ENCODE results near the gene MACROD1.
A peak's percentile ranks its signal among the peaks of the same experiment; 100 is the strongest.

Gene MACROD1

GRCh38 chr11:64192434-64192833 lies 26.5 kb upstream of the MACROD1 start:
- no peaks in the 10 kb centered on the region for H3K9me3 ChIP-seq (ENCODE audit: low read depth, low read length)
- H3K4me3 ChIP-seq = no peak overlapping the region
- H3K9ac ChIP-seq (ENCODE audit: insufficient read length) = no peak overlapping the region
- TF ChIP-seq POLR2AphosphoS5 (IDR thresholded peaks at IDR 0.05; ENCODE audit: borderline replicate concordance, low read depth, low read length) = no peak
- TF ChIP-seq EZH2 (IDR thresholded peaks at IDR 0.05) = no peak
- no peak for TF ChIP-seq FOXP2 (optimal IDR thresholded peaks at IDR 0.05; ENCODE audit: control extremely low read depth, extremely low read length, insufficient read depth)
- no peak for DNase-seq (ENCODE audit: low read depth, low spot score)
- H3K36me3 ChIP-seq (ENCODE audit: insufficient read depth, low read length) = peaks cover 64% of the 10 kb centered on the region
- no peak overlapping the region for H3K27ac ChIP-seq

DNA sequence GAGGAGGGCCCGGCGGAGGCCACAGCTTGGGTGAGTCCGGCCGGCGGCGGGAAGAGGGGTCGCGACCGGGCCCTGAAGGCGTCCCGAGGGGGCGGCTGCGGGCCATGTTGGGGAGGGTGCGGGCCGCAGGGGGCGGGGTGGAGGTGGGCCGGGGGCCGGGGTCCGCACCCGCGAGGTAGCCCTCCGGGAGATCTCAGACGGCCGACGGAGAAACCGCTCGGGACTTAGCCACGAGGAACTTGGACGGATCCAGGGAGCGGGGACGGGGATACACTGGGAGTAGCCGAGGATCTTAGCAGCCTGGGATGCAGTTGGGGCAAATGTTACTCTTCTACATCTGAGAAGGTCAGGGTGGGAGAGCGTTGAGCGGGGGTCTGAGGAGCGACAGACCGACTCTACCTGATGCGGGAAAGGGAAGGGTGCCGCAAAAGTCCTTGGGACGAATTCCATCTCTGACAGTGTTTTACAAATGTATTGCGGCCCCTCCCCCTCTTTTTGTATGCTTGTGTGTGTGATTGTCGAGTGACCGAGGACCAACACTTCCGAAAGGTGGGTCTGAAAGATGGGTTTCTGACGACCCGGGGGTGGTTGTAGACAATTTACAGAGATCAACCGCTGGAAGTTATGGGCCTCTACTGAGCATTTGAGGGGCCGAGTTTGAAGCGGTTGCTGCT lies 20.7 kb upstream of the MACROD1 start:
- Histone ChIP-seq H3K9me3 (ENCODE audit: low read depth, low read length) (no peaks in the 10 kb centered on the region), H3K9ac (ENCODE audit: insufficient read length) (no peak overlapping the region), H3K27ac (peak overlapping the region; percentile 42; the same call in 1 of the 2 replicates), H3K36me3 (ENCODE audit: insufficient read depth, low read length) (peaks cover 11% of the 10 kb centered on the region), H3K4me3 (no peak overlapping the region)
- TF ChIP-seq EZH2 (IDR thresholded peaks at IDR 0.05) (no peak), POLR2AphosphoS5 (IDR thresholded peaks at IDR 0.05; ENCODE audit: borderline replicate concordance, low read depth, low read length) (no peak), FOXP2 (optimal IDR thresholded peaks at IDR 0.05; ENCODE audit: control extremely low read depth, extremely low read length, insufficient read depth) (no peak)
- no peak for DNase-seq (ENCODE audit: low read depth, low spot score)

DNA sequence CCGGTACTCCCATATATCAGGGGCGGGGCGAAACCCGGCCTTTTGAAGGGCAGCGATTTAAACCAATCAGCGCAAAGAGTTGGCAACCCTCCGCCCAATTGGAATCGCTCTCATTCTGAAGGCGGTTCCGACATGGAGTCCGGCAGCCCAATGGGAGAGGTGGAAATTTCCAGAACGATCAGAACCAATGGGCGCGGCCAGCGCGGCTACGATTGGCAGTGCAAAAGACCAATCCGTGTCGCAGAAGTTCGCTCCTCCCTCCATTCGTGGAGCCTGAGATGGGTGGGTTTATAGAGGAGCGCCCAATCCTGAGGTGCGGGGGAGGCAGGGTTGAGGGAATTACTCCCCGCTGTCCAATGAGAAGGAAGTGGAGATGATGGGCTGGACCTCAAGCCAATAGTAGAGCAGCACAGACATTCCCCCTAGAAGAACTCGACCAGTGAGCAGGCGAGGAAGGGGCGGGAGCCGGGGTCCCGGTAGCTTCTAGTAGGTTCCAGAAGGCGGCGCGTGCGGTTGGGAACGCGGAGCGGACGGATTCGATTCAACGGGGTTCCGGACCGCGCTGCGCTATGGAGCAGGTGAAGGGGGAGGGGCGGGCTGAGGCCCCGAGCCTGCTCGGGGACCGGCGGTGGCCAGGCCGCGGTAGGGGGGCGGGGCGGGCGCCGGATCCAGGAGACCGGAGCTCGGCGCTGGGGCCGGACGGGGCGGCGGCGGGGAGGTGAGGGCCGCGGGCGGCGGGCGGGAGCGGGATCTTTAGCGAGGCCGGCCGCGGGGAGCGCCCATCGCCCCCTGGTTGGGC lies 20.0 kb upstream of the MACROD1 start, which contains the start of gene STIP1:
Gene STIP1 (plus strand): TSS at position 479 of the 799 bp plus-strand sequence. CDS start 91 bp downstream, at position 570.
- H3K9me3 ChIP-seq (ENCODE audit: low read depth, low read length) = no peaks in the 10 kb centered on the region
- DNase-seq (ENCODE audit: low read depth, low spot score) = peak; percentile 100
- peak within 1 kb of the TSS; percentile 98 for H3K4me3 ChIP-seq
- TF ChIP-seq POLR2AphosphoS5 (IDR thresholded peaks at IDR 0.05; ENCODE audit: borderline replicate concordance, low read depth, low read length) (peak; percentile 61), EZH2 (IDR thresholded peaks at IDR 0.05) (no peak)
- peak within 1 kb of the TSS; percentile 93 for H3K9ac ChIP-seq (ENCODE audit: insufficient read length)
- peaks cover 11% of the 10 kb centered on the region for H3K36me3 ChIP-seq (ENCODE audit: insufficient read depth, low read length)
- peak within 1 kb of the TSS; percentile 53; the same call in 1 of the 2 replicates for H3K27ac ChIP-seq

GRCh38 chr11:64185175-64185692 lies 19.3 kb upstream of the MACROD1 start:
- peak overlapping the region; percentile 93 for H3K9ac ChIP-seq (ENCODE audit: insufficient read length)
- peak overlapping the region; percentile 53; the same call in 1 of the 2 replicates for H3K27ac ChIP-seq
- H3K4me3 ChIP-seq = peak overlapping the region; percentile 98
- H3K36me3 ChIP-seq (ENCODE audit: insufficient read depth, low read length) = peaks cover 11% of the 10 kb centered on the region
- no peak for DNase-seq (ENCODE audit: low read depth, low spot score)
- H3K9me3 ChIP-seq (ENCODE audit: low read depth, low read length) = no peaks in the 10 kb centered on the region
- peak; percentile 99 for TF ChIP-seq POLR2AphosphoS5 (IDR thresholded peaks at IDR 0.05; ENCODE audit: borderline replicate concordance, low read depth, low read length)
- TF ChIP-seq FOXP2 (optimal IDR thresholded peaks at IDR 0.05; ENCODE audit: control extremely low read depth, extremely low read length, insufficient read depth) = no peak

GRCh38 chr11:64183890-64184289 lies 18.0 kb upstream of the MACROD1 start:
- no peak for DNase-seq (ENCODE audit: low read depth, low spot score)
- Histone ChIP-seq H3K9ac (ENCODE audit: insufficient read length) (no peak overlapping the region), H3K36me3 (ENCODE audit: insufficient read depth, low read length) (peaks cover 6% of the 10 kb centered on the region), H3K4me3 (no peak overlapping the region), H3K9me3 (ENCODE audit: low read depth, low read length) (no peaks in the 10 kb centered on the region), H3K27ac (no peak overlapping the region)
- TF ChIP-seq EZH2 (IDR thresholded peaks at IDR 0.05) (no peak), FOXP2 (optimal IDR thresholded peaks at IDR 0.05; ENCODE audit: control extremely low read depth, extremely low read length, insufficient read depth) (no peak), POLR2AphosphoS5 (IDR thresholded peaks at IDR 0.05; ENCODE audit: borderline replicate concordance, low read depth, low read length) (no peak)

DNA sequence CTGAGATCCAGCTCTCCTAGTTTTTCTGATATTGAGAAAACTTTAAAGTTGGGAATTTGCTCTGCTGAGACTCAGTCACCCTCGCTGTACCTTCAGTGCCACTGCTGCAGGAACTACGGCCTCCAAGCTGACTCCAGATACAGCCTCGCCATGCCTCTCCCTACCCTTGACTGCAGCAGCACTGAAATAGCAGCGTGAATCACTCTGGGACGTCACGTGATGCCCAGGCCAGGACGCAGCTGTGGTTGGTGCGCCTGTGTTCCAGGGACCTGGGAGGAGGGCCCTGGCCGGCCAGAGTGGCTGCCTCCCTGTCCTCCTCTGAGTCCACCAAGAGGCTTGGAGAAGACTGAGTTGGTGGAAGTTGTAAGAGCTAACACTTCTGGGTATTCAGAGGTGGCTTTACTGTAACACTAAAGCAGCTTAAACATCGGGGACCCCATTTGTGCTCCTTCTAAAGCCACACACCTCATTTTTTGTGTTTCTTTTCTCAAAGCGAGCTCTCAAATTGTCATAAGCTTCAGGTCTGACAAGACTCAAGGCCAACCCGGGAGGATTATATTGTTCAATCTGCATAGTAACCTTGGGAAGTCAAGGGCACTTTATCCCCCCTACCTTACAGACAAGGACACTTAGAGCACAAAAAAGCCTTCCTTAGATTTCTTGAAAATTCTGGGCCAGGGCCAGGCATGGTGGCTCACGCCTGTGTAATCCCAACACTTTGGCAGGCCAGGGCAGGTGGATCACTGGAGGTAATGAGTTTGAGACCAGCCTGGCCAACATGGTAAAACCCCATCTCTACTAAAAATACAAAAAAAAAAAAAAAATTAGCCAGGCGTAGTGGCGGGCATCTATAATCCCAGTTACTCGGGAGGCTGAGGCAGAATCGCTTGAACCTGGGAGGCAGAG lies 15.8 kb upstream of the MACROD1 start:
- no peak for TF ChIP-seq EZH2 (IDR thresholded peaks at IDR 0.05)
- TF ChIP-seq POLR2AphosphoS5 (IDR thresholded peaks at IDR 0.05; ENCODE audit: borderline replicate concordance, low read depth, low read length) = peak; percentile 62
- TF ChIP-seq FOXP2 (optimal IDR thresholded peaks at IDR 0.05; ENCODE audit: control extremely low read depth, extremely low read length, insufficient read depth) = no peak
- Histone ChIP-seq H3K36me3 (ENCODE audit: insufficient read depth, low read length) (no peaks in the 10 kb centered on the region), H3K27ac (peak overlapping the region; percentile 42; the same call in 1 of the 2 replicates), H3K9me3 (ENCODE audit: low read depth, low read length) (no peaks in the 10 kb centered on the region), H3K4me3 (no peak overlapping the region), H3K9ac (ENCODE audit: insufficient read length) (no peak overlapping the region)
- no peak for DNase-seq (ENCODE audit: low read depth, low spot score)

DNA sequence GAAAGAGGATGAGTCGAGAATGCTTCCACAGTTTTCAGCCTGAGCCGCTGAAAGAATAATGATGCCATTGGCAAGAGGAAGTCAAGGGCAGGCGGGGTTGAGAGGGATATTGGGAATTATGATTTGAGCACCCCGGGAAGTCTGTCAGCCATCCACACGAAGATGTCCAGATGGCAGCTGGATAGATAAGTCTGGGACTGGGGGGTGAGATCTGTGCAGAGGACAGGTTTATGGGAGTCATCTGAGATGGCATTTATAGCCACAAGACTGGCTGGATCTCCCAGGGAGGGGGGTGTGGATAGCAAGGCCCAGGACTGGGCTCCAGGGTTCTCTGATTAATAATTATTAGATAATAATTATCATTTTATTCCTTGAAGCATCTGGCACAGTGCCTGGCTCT lies 15.0 kb upstream of the MACROD1 start:
- no peak overlapping the region for H3K4me3 ChIP-seq
- H3K9me3 ChIP-seq (ENCODE audit: low read depth, low read length) = no peaks in the 10 kb centered on the region
- no peaks in the 10 kb centered on the region for H3K36me3 ChIP-seq (ENCODE audit: insufficient read depth, low read length)
- no peak overlapping the region for H3K27ac ChIP-seq
- no peak overlapping the region for H3K9ac ChIP-seq (ENCODE audit: insufficient read length)
- no peak for TF ChIP-seq EZH2 (IDR thresholded peaks at IDR 0.05)
- no peak for DNase-seq (ENCODE audit: low read depth, low spot score)

All from SK-N-MC (cell line).